Stomach (tissue), 4 donors: ENCODE results near the gene ITPR1.

ENCODE experiments used
- CTCF ChIP-seq, 7 experiments: fragments of 450-650 bp in 4 of 7; fragments of 200-600 bp in 3 of 7; sonication (generic) in 3 of 7; IDR thresholded peaks; one replicate each; pipeline ENCODE4 v1.5.1; 2016 to 2019; ENCODE audit warnings: antibody characterized with exemption in 7 of 7, control low read depth in 2 of 7, mild to moderate bottlenecking in 1 of 7
- POLR2A ChIP-seq, 4 donors: fragments of 450-650 bp; IDR thresholded peaks; one replicate each; pipeline ENCODE4 v1.6.1; 2016; ENCODE audit warnings: antibody characterized with exemption in 4 of 4, control low read depth in 2 of 4, mild to moderate bottlenecking in 1 of 4, moderate library complexity in 1 of 4

- no peak for TF ChIP-seq POLR2A (IDR thresholded peaks at IDR 0.05)
- no peak for TF ChIP-seq CTCF (IDR thresholded peaks at IDR 0.05)
These were observed 333.3 kb downstream of the ITPR1 start for GRCh38 chr3:4826237-4827100.
